Left renal pelvis (tissue), 4 donors: Measurements from ENCODE around the gene NBDY. TPM values are rescaled to one million over a fixed set of nuclear protein-coding genes. Genes with fewer than 3 reads are reported as not detected.

Experiments
- polyA plus RNA-seq, 4 donors: library from polyadenylated mRNA; unstranded; fragments of 120-200 nt; gene quantifications; one replicate each; pipeline ENCODE4 v1.2.1, GENCODE V29; 2013; ENCODE audit not compliant: insufficient read length in 4 of 4

NBDY gene
- polyA plus RNA-seq, 4 donors = 76.9 to 106 (median 101) TPM

Other genes starting within 250 kb of the NBDY start
- 10 to 100 TPM; 41.6 to 49.1 (median 48.1) TPM for gene UBQLN2, start 165.6 kb upstream of the NBDY start, polyA plus RNA-seq